Heart left ventricle (tissue), 13 donors: ENCODE measurements around the gene CFAP299.

ENCODE experiments used
- POLR2A ChIP-seq, 2 donors: fragments of 450-650 bp; IDR thresholded peaks; one replicate each; pipeline ENCODE4 v1.6.1; 2017; ENCODE audit warnings: antibody characterized with exemption in 2 of 2, mild to moderate bottlenecking in 2 of 2, moderate library complexity in 2 of 2
- TF ChIP-seq, protein P1 (sequence below), 12 donors: fragments of 200-600 bp; sonication (generic) in 4 of 12; IDR thresholded peaks; one replicate each; pipeline versions ENCODE4 v1.5.0 to v1.8.0; 2018 to 2022; ENCODE audit warnings: antibody characterized with exemption in 12 of 12, mild to moderate bottlenecking in 5 of 12
- donor health status: ischemic (EF 13 %, LVEDD 7.1; RV severe dilation, severe dysfunction).
- donor health status: DM: no; HTN: yes; CAD: no.
- donor health status: DM: no; HTN: no; CAD: no.
- donor health status: ischemic (EF 25% LVEDD 6.9; RV normal size, moderate dysfunction).
- donor health status: ischemic (EF 25% LVEDD 5.7; RV mildly dilated, moderate dysfunction).
- donor health status: ischemic (EF 35%, LVEDD 5.7; RV mildly dilated, moderate dysfunction).
- donor health status: nonischemic (EF 11% LVEDD 7.7; RV severe dilation, severe dysfunction).
- donor health status: DM: yes; HTN: yes; CAD: no.
- donor health status: PGD.
- donor health status: ischemic (EF 29% LVEDD 5.4; RV normal size, mild dysfunction).
- donor health status: nonischemic (EF 23%, LVEDD 6.1; RV moderate dilation, normal function).

DNA sequence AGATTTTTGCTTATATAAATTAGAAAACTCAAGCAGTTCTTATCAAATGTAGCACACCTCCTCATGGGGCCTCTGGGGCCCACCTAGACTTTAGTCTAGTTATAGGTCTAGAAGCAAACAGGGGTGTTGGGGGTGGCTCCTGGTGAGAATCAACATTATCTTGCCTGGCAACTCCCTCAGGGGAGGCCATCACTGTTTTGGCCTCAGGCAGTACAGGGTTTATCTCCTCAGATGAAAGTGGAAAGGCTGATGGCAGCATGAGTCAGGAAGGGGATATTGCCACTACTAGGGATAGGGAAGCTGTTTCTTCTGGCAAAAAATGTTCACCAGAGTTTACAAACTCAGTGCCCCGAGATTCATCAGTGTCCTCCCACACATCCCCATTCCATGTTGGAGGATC, 462.6 kb downstream of the CFAP299 start:
- TF ChIP-seq, protein P1, sequence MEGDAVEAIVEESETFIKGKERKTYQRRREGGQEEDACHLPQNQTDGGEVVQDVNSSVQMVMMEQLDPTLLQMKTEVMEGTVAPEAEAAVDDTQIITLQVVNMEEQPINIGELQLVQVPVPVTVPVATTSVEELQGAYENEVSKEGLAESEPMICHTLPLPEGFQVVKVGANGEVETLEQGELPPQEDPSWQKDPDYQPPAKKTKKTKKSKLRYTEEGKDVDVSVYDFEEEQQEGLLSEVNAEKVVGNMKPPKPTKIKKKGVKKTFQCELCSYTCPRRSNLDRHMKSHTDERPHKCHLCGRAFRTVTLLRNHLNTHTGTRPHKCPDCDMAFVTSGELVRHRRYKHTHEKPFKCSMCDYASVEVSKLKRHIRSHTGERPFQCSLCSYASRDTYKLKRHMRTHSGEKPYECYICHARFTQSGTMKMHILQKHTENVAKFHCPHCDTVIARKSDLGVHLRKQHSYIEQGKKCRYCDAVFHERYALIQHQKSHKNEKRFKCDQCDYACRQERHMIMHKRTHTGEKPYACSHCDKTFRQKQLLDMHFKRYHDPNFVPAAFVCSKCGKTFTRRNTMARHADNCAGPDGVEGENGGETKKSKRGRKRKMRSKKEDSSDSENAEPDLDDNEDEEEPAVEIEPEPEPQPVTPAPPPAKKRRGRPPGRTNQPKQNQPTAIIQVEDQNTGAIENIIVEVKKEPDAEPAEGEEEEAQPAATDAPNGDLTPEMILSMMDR (IDR thresholded peaks at IDR 0.05): no peak
- TF ChIP-seq POLR2A (IDR thresholded peaks at IDR 0.05): no peak
